GM15510 (cell line): ENCODE data around the gene TTLL4.

ENCODE experiments used
- POLR2A ChIP-seq: IDR thresholded peaks from 3 replicates; pipeline ENCODE4 v1.6.1; 2011; ENCODE audit warnings: borderline replicate concordance; ENCODE audit not compliant: insufficient read length; ENCODE audit errors: extremely low read depth

The TTLL4 gene

DNA sequence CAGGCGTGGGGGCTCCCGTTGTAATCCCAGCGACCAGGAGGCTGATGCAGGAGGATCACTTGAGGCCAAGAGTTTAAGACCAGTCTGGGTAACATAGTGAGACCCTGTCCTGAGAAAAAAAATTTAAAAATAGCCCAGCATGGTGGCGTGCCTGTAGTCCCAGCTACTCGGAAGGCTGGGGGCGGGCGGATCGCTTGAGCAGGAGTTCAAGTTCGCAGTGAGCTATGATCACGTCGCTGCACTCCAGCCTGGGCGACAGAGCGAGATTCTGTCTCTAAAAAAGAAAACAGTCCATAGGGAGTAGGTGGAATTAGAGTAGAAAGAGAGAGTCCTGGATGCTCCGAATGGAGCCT, 325 bp upstream of the TTLL4 start:
- no peak for TF ChIP-seq POLR2A

DNA sequence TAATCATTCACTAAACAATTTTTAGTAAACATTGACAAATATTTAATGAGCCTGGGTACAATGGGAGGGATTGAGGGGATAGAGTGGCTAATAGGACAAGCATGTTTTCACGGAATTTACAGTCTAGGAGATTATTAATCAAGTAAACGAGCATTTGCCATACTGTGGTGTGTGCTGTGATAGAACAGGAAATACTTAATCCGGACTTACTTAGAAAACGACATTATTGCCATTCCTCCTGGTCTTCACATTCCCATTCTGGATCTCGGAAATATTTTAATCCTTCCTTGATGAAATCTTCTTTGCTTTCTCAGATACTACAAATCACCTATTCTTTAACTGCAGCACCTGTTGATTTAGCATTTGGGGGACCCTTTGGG, 905 bp downstream of the TTLL4 start:
- no peak for TF ChIP-seq POLR2A

DNA sequence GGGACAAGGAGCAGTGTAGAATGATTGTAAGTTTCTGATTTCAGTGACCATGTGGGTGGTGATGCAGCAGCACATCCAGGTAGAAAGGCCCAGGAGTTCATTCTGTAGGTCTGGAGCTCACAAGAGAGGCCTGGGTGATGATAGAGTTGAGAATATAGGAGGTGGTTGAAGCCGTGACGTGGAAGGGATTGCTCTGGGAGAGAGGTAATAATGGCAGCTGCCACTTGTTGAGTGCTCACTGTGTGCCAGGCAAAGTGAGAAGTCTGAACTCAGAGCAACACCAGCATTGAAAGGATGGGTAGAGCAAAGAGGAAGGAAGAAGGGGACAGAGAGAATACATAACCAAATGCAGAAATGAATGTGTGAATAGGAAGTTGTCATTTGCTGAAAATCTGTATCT, 3.3 kb downstream of the TTLL4 start:
- no peak for TF ChIP-seq POLR2A

DNA sequence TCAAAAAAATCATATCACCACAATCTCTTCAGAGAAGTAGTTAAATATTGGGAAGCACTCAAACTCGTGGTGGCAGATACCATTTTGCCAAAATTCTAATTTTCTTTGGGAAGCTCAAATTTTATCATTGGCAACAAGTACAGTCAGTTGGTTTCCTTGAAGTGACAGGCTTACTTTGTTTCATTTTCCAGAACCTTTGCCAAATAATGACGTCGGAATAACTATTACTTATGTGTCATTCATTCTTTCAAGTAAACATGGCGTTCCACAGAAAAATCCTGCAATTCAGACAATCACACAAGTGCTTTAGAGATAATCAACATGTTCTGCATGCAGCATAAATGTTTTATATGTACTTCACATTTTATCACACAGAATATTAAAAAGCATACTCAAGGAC, 5.4 kb downstream of the TTLL4 start:
- TF ChIP-seq POLR2A, result no peak

DNA sequence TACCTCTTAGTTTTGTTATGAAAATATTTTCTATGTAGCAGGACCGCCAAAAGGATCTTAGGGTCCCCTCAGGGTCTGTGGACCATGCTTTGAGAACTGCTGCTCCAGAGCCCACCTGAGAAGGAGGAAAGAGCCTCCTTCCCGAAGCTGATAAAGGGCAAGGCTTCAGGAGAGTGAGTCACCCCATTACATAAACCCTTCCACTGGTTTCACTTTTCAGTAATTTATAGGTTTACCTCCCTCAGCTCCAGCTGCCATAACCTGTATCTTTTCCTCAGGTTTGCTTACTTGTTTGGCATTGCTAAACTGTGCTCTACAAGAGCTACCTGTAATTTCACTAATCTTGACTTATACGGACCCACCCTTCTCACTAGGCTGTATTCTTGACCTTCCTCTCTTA, 6.6 kb downstream of the TTLL4 start:
- TF ChIP-seq POLR2A, result no peak

DNA sequence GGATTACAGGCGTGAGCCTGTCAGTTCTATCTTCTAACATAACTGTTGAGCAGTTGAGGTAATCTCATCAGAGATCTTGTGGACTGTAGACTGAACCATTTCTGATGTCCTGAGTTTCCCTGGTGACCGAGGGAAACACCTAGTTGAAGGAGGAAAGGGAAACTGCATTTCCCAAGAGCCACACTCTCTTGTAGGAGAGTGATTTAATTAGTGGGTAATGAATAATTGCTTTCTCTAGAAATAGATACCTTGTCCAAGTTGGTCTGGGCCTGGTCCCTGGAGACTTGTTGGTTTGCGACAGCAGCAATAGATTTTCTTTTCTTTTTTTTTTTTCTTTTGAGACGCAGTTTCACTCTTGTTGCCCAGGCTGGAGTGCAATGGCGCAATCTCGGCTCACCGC, 7.4 kb downstream of the TTLL4 start:
- no peak for TF ChIP-seq POLR2A

DNA sequence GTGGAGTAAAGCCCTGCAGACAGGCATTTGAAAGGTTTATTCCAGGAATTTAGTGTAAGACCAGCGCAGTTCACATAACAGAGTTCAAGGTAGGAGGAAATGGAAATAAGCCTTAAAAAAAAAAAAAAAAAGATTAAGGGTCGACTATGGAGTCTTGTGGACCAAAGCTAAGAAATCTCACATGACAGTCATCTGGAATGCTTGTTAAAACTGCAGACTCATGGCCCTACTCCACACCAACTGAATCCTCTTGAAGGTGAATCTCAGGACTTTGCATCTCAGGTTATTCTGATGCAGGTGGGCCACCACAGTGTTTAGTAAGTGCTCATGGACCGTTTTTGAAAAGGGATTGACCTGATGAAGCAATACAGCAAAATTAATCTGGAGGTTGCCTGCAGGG, 8.8 kb downstream of the TTLL4 start:
- TF ChIP-seq POLR2A, result no peak

DNA sequence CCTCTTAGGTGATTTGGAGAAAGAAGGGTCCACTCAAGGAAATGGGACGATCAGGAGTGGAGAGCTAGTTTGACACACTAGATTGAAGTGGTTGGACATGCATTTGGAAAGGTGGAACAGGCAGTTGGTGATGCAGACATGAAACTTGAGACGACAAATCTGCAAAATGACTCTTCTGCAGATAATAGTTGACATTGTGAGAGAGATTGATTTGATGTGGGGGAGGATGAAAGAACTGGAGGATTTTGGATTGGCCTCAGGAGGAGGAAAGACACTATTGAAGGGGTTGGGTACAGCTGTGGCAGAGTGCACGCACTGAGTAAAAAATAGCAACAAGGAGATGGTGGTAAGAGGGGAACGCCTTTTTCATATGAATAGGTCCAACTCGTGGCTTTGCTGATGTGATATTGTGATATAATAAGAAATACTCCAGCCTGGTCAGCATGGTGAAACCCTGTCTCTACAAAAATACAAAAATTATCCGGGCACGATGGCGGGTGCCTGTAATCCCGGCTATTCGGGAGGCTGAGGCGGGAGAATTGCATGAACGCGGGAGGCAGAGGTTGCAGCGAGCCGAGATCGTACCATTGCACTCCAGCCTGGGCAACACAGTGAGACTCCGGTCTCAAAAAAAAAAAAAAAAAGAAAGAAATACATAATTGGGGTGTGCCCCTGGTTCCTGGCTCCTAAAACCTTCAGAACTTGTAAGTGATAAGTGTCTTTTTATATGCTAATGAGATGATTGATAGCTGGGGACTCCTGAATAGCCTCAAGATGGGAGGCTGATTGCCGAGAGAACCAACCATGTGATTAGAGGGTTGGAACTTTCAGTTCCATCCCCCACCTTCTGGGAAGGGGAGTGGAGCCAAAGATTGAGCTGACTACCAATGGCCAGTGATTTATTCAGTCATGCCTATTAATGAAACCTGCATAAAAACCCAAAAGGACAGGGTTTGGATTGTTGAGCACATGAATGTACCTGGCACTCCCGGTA, 9.7 kb downstream of the TTLL4 start:
- no peak for TF ChIP-seq POLR2A

DNA sequence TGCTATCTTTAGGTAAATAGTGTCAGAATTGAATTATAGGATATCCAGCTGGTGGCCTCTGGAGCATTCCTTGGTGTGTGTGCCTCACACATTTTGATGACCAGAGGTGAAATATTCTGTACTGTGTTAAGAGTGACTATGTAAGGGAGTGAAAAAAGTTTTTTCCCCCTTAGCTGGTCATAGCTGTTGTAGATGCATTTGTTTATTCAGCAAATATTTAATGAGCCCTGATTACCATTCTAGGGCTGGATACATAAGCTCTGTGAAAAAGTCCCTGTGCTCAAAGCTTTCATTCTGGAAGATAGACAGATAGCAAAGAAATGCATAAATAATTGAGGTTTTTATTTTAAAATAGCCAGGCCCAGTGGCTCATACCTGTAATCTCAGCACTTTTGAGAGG, 10.9 kb downstream of the TTLL4 start:
- TF ChIP-seq POLR2A, result no peak

DNA sequence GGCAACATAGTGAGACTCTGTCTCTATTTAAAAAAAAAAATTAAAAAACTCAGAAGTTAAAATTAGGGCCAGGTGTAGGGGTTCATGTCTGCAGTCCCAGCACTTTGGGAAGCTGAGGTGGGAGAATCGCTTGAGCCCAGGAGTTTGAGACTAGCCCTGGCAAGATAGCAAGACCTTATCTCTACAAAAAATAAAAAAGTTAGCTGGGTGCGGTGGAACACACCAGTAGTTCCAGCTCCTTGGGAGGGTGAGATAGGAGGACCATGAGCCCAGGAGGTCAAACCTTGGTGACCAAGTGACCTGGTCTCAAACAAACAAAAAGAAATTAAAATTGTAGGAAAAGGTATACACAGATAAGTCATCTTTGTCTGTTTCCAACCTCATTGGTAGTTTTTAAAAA, 11.3 kb downstream of the TTLL4 start:
- TF ChIP-seq POLR2A, result no peak

DNA sequence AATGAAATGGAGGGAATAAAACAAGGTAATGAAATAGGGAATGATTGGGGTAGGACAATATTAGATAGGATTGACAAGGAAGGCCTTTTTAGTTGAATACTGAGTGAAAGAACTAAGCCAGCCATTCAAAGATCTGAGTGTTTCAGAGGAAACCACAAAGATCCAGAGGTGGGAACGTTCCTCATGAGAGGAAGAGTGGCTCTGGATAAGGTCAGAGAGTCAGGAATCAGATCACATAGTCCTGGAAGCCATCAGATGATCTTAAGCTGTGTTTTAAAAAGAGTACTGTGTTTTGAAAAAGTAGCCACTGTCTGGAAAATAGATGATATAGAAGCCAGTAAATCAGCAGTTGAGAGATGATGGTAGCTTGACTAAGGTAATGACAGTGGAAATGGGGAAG, 11.8 kb downstream of the TTLL4 start:
- TF ChIP-seq POLR2A, result no peak

DNA sequence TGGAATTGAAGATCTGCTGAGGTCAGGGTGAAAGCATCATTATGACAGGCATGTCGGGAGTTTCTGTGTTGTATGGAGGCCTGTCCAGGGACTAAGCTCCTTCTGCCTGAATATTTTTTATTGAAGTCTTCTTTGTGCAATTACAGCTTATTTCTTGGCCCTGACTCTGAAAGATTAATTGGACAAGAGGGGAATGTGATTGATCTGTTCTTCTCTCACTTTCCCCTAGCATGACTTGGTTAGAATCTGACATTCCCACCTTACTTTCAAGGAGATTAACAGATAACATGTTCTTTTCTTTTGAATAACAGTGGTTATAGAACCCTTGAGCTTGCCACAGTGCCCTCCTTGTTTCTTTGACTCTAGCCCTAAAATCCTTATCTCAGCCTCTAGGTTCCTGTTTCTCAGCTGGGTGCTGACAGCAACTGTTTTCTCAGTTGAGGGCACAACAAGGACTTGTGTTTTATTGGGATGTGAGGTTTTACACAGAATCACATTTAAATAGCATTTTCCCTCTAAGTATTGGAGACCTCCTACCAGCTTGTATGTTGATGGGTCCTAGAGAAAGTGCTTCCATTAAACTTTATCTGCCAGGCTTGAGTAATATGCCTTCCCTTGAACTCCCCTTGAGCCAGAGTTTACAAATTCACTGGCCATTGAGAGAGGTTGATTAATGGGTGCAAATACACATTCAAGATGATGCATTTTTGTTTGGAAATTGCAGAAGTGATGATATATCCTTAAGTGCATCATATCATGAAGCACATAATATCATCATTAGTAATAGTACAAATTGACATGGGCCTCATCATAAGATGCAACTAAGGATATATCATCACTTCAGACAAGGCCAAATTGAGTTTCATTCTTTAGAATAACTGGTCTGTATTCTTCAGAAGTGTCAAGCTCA, 12.5 kb downstream of the TTLL4 start:
- no peak for TF ChIP-seq POLR2A

DNA sequence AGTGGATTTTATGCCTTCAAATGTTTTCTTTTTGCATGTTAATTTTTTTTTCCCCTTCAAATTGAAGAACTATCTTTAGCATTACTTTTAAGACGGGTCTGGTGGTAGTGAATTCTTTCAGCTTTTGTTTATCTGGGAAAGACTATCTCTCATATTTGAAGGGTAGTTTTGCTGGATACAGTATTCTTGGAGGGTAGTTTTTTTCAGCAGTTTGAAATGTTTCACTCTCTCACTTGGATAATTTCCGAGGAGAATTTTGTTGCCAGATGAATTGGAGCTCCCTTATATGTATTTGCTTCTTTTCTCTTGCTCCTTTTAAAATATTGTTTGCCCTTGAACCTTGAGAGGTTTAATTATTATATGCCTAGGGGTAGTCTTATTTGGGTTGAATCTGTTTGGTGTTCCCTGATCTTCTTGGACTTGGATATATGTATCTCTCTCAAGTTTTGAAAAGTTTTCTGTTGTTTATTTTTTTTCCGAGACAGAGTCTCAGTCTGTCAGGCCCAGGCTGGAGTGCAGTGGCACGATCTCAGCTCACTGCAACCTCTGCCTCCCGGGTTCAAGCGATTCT, 15.5 kb downstream of the TTLL4 start:
- TF ChIP-seq POLR2A, result no peak

DNA sequence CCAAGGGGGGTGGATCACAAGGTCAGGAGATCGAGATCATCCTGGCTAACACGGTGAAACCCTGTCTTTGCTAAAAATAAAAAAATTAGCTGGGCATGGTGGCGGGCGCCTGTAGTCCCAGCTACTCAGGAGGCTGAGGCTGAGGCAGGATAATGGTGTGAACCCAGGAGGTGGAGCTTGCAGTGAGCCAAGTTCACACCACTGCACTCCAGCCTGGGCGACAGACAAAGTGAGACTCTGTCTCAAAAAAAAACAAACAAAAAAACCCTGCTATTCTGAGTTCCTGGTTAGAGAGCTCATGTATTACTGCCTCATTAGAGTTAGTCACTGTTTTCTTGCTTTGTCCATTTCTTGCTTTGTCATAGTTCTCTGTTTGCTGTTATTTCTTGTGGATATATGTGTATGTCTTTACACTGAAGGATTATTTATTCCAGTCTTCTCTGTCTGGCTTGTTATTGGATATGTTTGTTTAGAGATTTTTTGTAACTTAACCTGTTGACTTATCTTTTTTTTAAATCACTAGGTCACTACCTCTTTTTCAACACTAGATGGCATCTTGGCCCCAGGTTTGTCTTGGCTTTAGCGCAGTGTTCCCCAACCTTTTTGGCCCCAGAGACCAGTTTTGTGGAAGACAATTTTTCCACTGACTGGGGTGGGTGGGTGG, 17.0 kb downstream of the TTLL4 start:
- TF ChIP-seq POLR2A, result no peak

DNA sequence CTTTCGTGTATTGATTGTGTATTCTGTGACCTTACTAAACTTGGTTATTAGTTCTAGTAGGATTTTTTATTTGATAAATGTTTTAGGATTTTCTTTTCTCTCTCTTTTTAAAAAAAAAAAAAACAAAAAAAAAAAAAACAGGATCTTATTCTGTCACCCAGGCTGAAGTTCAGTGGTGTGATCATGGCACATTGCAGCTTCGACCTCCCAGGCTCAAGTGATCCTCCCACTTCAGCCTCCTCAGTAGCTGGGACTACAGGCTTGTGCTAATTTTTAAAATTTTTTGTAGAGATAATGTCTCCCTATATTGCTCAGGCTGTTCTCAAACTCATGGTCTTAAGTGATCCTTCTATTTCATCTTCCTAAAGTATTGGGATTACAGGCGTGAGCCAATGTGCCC, 19.0 kb downstream of the TTLL4 start:
- no peak for TF ChIP-seq POLR2A
